ENCODE results near the gene ESYT3.
"Not testable (repeated sequence)": the region's sequence is repeated elsewhere in the genome, so short reads cannot be mapped to it uniquely, and the experiment has no call there.

ESYT3 gene

GRCh38 chr3:138412821-138413551, 21.4 kb upstream of the ESYT3 start:
- no peaks in the 10 kb centered on the region for H3K27me3 ChIP-seq (replicated peaks; ENCODE audit: control insufficient read depth, insufficient read depth, low read length)
- H3K4me1 ChIP-seq (ENCODE audit: control insufficient read depth, insufficient read depth, low read length), result peaks cover 15% of the 10 kb centered on the region
- H3K9me3 ChIP-seq (ENCODE audit: control insufficient read depth, low read length), result no peaks in the 10 kb centered on the region

GRCh38 chr3:138416236-138416635, 18.2 kb upstream of the ESYT3 start:
- H3K4me3 ChIP-seq (ENCODE audit: low read length); DNase-seq (ENCODE audit: low read depth); H3K9me3 ChIP-seq (ENCODE audit: control insufficient read depth, low read length): not testable (repeated sequence)

More at GRCh38 chr3:138412821-138413551, 21.4 kb upstream of the ESYT3 start:
- Histone ChIP-seq H3K36me3 (ENCODE audit: control insufficient read depth, insufficient read depth, low read length, severe bottlenecking) (no peaks in the 10 kb centered on the region), H3K4me3 (ENCODE audit: low read length) (no peak overlapping the region), H3K9ac (ENCODE audit: low read length) (no peak overlapping the region)
- peak; percentile 30 for DNase-seq (ENCODE audit: low read depth)

GRCh38 chr3:138417559-138417982, 16.8 kb upstream of the ESYT3 start:
- Histone ChIP-seq H3K4me1 (ENCODE audit: control insufficient read depth, insufficient read depth, low read length) (peaks cover 9% of the 10 kb centered on the region), H3K9ac (ENCODE audit: low read length) (no peak overlapping the region), H3K9me3 (ENCODE audit: control insufficient read depth, low read length) (peaks cover 3% of the 10 kb centered on the region), H3K36me3 (ENCODE audit: control insufficient read depth, insufficient read depth, low read length, severe bottlenecking) (no peaks in the 10 kb centered on the region), H3K4me3 (ENCODE audit: low read length) (no peak overlapping the region), H3K27me3 (replicated peaks; ENCODE audit: control insufficient read depth, insufficient read depth, low read length) (no peaks in the 10 kb centered on the region)
- DNase-seq (ENCODE audit: low read depth), result peak; percentile 91

More at GRCh38 chr3:138416236-138416635, 18.2 kb upstream of the ESYT3 start:
- not testable (repeated sequence) for H3K27me3 ChIP-seq (replicated peaks; ENCODE audit: control insufficient read depth, insufficient read depth, low read length); H3K36me3 ChIP-seq (ENCODE audit: control insufficient read depth, insufficient read depth, low read length, severe bottlenecking); H3K9ac ChIP-seq (ENCODE audit: low read length)
- peaks cover 15% of the 10 kb centered on the region for H3K4me1 ChIP-seq (ENCODE audit: control insufficient read depth, insufficient read depth, low read length)

GRCh38 chr3:138418601-138419206, 15.7 kb upstream of the ESYT3 start:
- no peaks in the 10 kb centered on the region for H3K27me3 ChIP-seq (replicated peaks; ENCODE audit: control insufficient read depth, insufficient read depth, low read length)
- no peak for DNase-seq (ENCODE audit: low read depth)
- H3K36me3 ChIP-seq (ENCODE audit: control insufficient read depth, insufficient read depth, low read length, severe bottlenecking), result no peaks in the 10 kb centered on the region
- no peaks in the 10 kb centered on the region for H3K4me1 ChIP-seq (ENCODE audit: control insufficient read depth, insufficient read depth, low read length)
- no peak overlapping the region for H3K9ac ChIP-seq (ENCODE audit: low read length)
- H3K4me3 ChIP-seq (ENCODE audit: low read length), result no peak overlapping the region
- peaks cover 3% of the 10 kb centered on the region for H3K9me3 ChIP-seq (ENCODE audit: control insufficient read depth, low read length)

GRCh38 chr3:138423316-138423715, 11.1 kb upstream of the ESYT3 start:
- Histone ChIP-seq H3K9ac (ENCODE audit: low read length) (no peak overlapping the region), H3K27me3 (replicated peaks; ENCODE audit: control insufficient read depth, insufficient read depth, low read length) (no peaks in the 10 kb centered on the region), H3K36me3 (ENCODE audit: control insufficient read depth, insufficient read depth, low read length, severe bottlenecking) (no peaks in the 10 kb centered on the region), H3K4me1 (ENCODE audit: control insufficient read depth, insufficient read depth, low read length) (no peaks in the 10 kb centered on the region), H3K9me3 (ENCODE audit: control insufficient read depth, low read length) (peaks cover 3% of the 10 kb centered on the region), H3K4me3 (ENCODE audit: low read length) (no peak overlapping the region)
- no peak for DNase-seq (ENCODE audit: low read depth)

GRCh38 chr3:138424323-138424722, 10.1 kb upstream of the ESYT3 start:
- H3K4me3 ChIP-seq (ENCODE audit: low read length), result no peak overlapping the region
- no peaks in the 10 kb centered on the region for H3K36me3 ChIP-seq (ENCODE audit: control insufficient read depth, insufficient read depth, low read length, severe bottlenecking)
- H3K27me3 ChIP-seq (replicated peaks; ENCODE audit: control insufficient read depth, insufficient read depth, low read length), result no peaks in the 10 kb centered on the region
- H3K4me1 ChIP-seq (ENCODE audit: control insufficient read depth, insufficient read depth, low read length), result no peaks in the 10 kb centered on the region
- H3K9ac ChIP-seq (ENCODE audit: low read length), result no peak overlapping the region
- peaks cover 3% of the 10 kb centered on the region for H3K9me3 ChIP-seq (ENCODE audit: control insufficient read depth, low read length)
- DNase-seq (ENCODE audit: low read depth), result no peak

GRCh38 chr3:138426211-138426610, 8.2 kb upstream of the ESYT3 start:
- peak; percentile 74 for DNase-seq (ENCODE audit: low read depth)
- H3K27me3 ChIP-seq (replicated peaks; ENCODE audit: control insufficient read depth, insufficient read depth, low read length), result no peaks in the 10 kb centered on the region
- H3K9ac ChIP-seq (ENCODE audit: low read length), result no peak overlapping the region
- H3K36me3 ChIP-seq (ENCODE audit: control insufficient read depth, insufficient read depth, low read length, severe bottlenecking), result no peaks in the 10 kb centered on the region
- peaks cover 3% of the 10 kb centered on the region for H3K9me3 ChIP-seq (ENCODE audit: control insufficient read depth, low read length)
- no peak overlapping the region for H3K4me3 ChIP-seq (ENCODE audit: low read length)
- H3K4me1 ChIP-seq (ENCODE audit: control insufficient read depth, insufficient read depth, low read length), result no peaks in the 10 kb centered on the region

GRCh38 chr3:138426754-138427153, 7.7 kb upstream of the ESYT3 start:
- not testable (repeated sequence) for DNase-seq (ENCODE audit: low read depth); H3K9me3 ChIP-seq (ENCODE audit: control insufficient read depth, low read length); H3K4me1 ChIP-seq (ENCODE audit: control insufficient read depth, insufficient read depth, low read length); H3K36me3 ChIP-seq (ENCODE audit: control insufficient read depth, insufficient read depth, low read length, severe bottlenecking); H3K9ac ChIP-seq (ENCODE audit: low read length); H3K27me3 ChIP-seq (replicated peaks; ENCODE audit: control insufficient read depth, insufficient read depth, low read length); H3K4me3 ChIP-seq (ENCODE audit: low read length)

- peaks cover 5% of the 10 kb centered on the region for H3K4me1 ChIP-seq (ENCODE audit: control insufficient read depth, insufficient read depth, low read length)
- H3K9ac ChIP-seq (ENCODE audit: low read length), result no peak overlapping the region
- H3K9me3 ChIP-seq (ENCODE audit: control insufficient read depth, low read length), result no peaks in the 10 kb centered on the region
- no peak for DNase-seq (ENCODE audit: low read depth)
- H3K36me3 ChIP-seq (ENCODE audit: control insufficient read depth, insufficient read depth, low read length, severe bottlenecking), result no peaks in the 10 kb centered on the region
- no peak overlapping the region for H3K4me3 ChIP-seq (ENCODE audit: low read length)
- peaks cover 15% of the 10 kb centered on the region for H3K27me3 ChIP-seq (replicated peaks; ENCODE audit: control insufficient read depth, insufficient read depth, low read length)
Observed at GRCh38 chr3:138429665-138430064, 4.8 kb upstream of the ESYT3 start.

GRCh38 chr3:138432576-138433240, 1.7 kb upstream of the ESYT3 start:
- DNase-seq (ENCODE audit: low read depth), result no peak
- Histone ChIP-seq H3K4me3 (ENCODE audit: low read length) (no peak overlapping the region), H3K9ac (ENCODE audit: low read length) (no peak overlapping the region), H3K27me3 (replicated peaks; ENCODE audit: control insufficient read depth, insufficient read depth, low read length) (peaks cover 23% of the 10 kb centered on the region), H3K36me3 (ENCODE audit: control insufficient read depth, insufficient read depth, low read length, severe bottlenecking) (no peaks in the 10 kb centered on the region), H3K4me1 (ENCODE audit: control insufficient read depth, insufficient read depth, low read length) (peaks cover 11% of the 10 kb centered on the region), H3K9me3 (ENCODE audit: control insufficient read depth, low read length) (no peaks in the 10 kb centered on the region)

- H3K9me3 ChIP-seq (ENCODE audit: control insufficient read depth, low read length), result no peaks in the 10 kb centered on the region
- DNase-seq (ENCODE audit: low read depth), result no peak
- H3K9ac ChIP-seq (ENCODE audit: low read length), result no peak overlapping the region
- H3K4me1 ChIP-seq (ENCODE audit: control insufficient read depth, insufficient read depth, low read length), result peaks cover 11% of the 10 kb centered on the region
- H3K4me3 ChIP-seq (ENCODE audit: low read length), result peak overlapping the region; percentile 78
- no peaks in the 10 kb centered on the region for H3K36me3 ChIP-seq (ENCODE audit: control insufficient read depth, insufficient read depth, low read length, severe bottlenecking)
- peaks cover 23% of the 10 kb centered on the region for H3K27me3 ChIP-seq (replicated peaks; ENCODE audit: control insufficient read depth, insufficient read depth, low read length)
Observed at GRCh38 chr3:138433892-138434275, 532 bp upstream of the ESYT3 start.
